DOHH2 (cell line): ENCODE data around the gene LATS1.

Experiments used
- EZH2phosphoT487 ChIP-seq: fragments of 200-600 bp; sonication (generic); IDR thresholded peaks from 2 replicates; pipeline ENCODE4 v1.6.1; 2017; ENCODE audit warnings: borderline replicate concordance, mild to moderate bottlenecking, antibody characterized with exemption, low read length, moderate library complexity, mixed read lengths
- TF ChIP-seq, protein P1 (sequence below): fragments of 200-600 bp; sonication (generic); IDR thresholded peaks from one replicate; pipeline ENCODE4 v1.5.1; 2014; ENCODE audit warnings: antibody characterized with exemption, mild to moderate bottlenecking, low read depth, low read length; ENCODE audit not compliant: poor library complexity, severe bottlenecking

DNA sequence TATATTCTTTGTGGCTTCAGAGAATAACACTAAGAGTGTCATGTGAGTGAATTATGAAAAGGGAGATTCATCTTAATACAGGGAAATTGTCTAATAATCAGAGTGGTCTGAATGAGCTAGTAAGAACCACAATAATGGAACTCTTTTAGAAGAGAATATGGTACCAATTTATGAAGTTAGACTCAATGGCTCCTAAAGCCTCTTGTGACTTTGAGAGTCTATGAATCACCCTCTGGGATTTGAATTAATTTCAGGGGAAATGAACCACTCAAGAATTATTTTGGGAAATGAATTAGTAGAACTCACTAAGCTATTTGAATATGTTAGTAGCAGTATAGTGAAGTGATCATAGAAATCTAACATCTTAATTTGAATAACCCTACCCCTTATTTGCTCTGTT is 46.0 kb upstream of the LATS1 start:
- TF ChIP-seq, protein P1, sequence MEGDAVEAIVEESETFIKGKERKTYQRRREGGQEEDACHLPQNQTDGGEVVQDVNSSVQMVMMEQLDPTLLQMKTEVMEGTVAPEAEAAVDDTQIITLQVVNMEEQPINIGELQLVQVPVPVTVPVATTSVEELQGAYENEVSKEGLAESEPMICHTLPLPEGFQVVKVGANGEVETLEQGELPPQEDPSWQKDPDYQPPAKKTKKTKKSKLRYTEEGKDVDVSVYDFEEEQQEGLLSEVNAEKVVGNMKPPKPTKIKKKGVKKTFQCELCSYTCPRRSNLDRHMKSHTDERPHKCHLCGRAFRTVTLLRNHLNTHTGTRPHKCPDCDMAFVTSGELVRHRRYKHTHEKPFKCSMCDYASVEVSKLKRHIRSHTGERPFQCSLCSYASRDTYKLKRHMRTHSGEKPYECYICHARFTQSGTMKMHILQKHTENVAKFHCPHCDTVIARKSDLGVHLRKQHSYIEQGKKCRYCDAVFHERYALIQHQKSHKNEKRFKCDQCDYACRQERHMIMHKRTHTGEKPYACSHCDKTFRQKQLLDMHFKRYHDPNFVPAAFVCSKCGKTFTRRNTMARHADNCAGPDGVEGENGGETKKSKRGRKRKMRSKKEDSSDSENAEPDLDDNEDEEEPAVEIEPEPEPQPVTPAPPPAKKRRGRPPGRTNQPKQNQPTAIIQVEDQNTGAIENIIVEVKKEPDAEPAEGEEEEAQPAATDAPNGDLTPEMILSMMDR, result no peak
- no peak for TF ChIP-seq EZH2phosphoT487
